ENCODE results near the gene ZNF277.

ZNF277 gene

GRCh38 chr7:112185005-112185834 lies 21.3 kb upstream of the ZNF277 start:
- no peak for DNase-seq

- no peak for DNase-seq
Measured at GRCh38 chr7:112186300-112186699, 20.2 kb upstream of the ZNF277 start.

- no peak for DNase-seq
Measured at GRCh38 chr7:112188257-112188656, 18.2 kb upstream of the ZNF277 start.

DNA sequence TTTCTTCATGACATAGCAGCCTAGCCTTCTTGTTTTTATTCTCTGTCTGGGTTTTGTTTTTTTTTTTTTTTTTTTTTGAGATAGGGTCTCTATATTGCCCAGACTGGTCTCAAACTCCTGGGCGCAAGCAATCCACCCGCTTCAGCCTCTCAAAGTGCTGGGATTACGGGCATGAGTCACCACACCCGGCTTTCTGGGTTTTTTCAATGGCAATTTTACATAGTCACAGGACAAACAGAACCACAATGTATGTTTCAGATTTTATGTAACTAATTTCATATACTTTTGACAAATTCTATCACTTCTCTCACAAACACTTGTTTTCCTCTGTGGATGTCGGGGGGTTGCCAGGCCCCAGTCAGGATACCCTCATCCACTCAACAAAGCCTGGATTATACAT lies 16.8 kb upstream of the ZNF277 start:
- DNase-seq, result no peak

- no peak for DNase-seq
Measured at GRCh38 chr7:112190120-112190519, 16.4 kb upstream of the ZNF277 start.

- DNase-seq, result no peak
Measured at GRCh38 chr7:112192236-112193154, 14.0 kb upstream of the ZNF277 start.

GRCh38 chr7:112193915-112194502 lies 12.5 kb upstream of the ZNF277 start:
- no peak for DNase-seq

GRCh38 chr7:112195717-112196116 lies 10.8 kb upstream of the ZNF277 start:
- DNase-seq, result no peak

DNA sequence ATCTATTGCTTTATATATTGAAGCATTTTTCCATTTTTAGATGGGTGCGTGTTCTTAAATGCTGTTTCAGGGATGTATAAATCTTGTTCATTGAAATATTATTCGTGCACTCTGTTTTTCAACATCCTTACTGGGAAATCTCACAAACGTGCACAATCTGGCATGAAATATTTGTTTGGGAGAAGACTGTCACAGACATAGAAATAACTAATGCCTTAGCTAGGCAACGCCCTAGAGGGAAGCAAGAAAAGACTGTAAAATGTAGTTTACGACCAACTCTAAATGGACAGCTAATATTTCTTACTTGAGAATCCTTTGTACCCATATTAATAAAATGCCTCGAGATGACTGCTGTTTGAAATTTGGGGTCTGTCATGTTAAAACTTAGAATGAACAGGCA lies 9.2 kb upstream of the ZNF277 start:
- no peak for DNase-seq

- DNase-seq, result no peak
Measured at GRCh38 chr7:112199035-112199655, 7.3 kb upstream of the ZNF277 start.

DNA sequence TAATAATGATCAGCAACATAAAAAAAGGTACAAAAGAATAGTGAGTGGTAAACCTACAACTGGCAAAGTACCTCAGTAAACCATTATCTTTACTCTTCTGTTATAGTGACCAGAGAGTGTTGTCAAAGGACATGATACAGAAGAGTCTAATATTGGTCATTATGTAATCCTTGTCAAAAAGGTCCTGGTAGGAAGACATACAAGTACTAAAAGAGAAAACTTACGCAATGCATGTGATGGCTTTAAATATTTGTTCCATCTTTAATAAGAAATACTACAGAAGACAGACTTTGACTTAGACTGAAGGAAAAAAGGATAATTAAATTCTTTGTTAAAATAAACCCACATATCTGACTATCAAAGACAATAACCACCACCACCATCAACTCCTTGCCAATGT lies 6.8 kb upstream of the ZNF277 start:
- DNase-seq, result no peak

DNA sequence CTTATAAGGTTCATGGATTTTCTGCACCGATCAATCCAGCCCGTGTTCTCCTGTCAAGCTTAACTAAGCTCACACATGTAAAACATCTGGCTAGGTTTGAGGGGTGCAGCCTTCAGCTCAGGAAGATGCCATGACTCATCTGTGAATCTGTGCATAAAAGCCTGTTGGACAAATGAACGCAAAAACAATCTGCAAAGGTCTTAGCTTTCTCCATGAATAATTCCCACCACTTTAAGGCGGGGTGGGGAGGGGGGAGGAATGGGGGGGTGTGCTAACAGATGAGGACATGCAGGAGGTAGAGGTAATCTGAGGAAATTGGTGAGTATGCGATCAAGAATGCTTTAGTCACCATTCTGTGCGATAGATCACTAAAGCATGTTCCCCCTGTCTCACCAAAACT lies 5.1 kb upstream of the ZNF277 start:
- DNase-seq, result no peak

- no peak for DNase-seq
Measured at GRCh38 chr7:112201839-112202238, 4.7 kb upstream of the ZNF277 start.

DNA sequence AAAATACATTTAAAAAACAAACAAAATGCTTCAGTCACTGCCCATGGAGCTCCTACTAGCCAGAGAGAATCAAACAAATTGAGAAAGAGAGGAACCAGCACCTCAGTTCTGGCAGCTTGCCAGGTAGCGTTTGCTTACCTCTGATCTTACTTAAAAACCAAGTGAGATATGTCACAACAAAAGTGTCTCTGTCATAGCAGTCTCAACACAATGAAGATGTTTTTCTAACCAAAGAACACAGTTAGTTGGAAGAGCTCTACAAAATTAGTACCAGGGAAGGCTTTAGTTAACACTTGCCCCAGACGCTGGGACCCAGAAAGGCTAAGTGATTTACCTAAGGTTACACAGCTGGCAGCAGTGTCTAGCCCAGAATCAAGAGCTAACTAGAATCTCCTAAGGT lies 3.7 kb upstream of the ZNF277 start:
- DNase-seq, result no peak

DNA sequence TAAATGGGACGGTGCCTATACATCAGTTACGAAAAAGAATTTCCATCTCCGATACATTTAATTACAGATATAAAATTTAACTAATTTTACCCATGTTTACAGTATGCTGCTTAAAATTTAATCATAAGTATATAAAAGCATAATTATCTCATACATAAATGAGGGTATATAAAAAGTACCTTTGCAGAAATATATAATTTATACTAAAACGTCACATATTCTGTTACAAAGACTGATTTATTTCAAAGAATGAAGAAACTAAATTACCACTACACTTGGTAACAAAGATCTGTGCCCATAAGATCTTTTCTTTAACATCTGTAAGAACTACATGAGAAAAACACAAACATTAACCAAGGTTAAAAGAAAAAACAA lies 3.1 kb upstream of the ZNF277 start:
- DNase-seq, result no peak

GRCh38 chr7:112204499-112205342 lies 1.8 kb upstream of the ZNF277 start:
- DNase-seq, result no peak

DNA sequence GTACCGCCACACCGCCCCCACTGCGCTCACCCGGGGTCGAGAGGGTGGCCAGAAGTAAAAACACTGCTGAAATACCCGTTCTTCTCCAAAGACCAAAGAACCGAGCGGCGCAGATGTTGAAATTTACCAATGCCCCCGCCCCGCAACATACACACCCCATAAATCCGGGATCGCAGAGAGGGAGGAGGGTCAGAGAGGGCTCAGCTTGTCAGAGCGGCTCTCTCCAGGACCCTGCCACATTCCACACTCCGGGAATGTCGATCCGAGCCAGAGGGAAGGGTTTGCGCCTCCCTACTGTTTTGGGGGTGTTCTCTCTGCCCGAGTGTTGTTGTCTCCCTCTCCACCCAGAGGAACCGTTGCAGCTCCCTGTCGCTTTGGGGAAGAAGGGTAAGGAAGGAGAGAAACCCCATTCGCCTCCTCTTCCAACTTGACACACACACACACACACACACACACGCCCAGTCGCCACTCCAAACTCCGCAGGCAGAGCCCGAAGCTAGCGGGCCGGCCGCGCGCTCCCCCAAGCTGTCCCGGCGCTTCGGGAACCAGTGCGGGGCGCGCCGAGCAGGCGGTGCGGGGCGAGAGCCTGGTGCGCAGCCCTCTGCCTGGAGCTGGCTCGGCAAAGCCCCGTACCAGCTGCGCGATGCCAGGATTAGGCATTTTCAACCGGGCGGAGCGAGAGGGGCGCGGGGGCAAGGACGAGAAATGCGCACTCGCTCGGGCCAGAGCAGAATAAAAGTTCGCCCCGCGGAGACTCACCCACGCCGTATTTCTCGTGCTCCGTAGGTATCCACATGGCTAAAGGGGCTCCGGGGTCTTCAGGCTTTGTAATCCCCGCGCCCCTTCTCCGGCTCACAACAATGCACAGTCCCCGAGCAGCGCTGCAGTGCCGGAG lies 905 bp upstream of the ZNF277 start:
- no peak for DNase-seq

DNA sequence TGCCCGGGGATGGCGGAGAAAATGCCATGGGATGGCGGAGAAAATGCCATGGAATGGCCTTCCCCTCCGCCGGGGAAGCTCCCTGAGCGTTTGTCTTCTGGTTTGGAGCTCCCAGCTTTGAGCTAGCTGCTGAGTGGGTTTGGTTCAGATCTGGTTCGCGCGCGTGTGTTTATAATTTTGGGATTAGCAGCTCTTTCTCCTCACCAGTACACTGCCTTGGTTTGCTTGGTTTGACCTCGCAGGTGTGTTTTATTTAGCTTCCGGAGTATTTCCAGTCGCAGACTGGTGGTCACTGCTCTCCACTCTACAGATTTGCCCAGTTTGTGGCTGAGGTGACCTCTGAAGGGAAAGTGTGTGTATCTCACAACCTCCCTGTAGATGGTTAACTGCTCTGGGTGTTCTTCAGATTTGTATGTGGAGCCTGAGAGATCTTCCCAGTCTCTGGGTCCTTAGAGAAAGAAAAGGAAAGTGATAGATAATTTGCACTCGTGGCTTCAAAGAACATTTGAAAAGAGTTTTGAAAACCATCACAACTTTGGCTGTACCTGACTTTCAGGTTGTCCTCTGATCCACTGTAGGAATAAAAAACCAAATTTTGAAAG lies 597 bp downstream of the ZNF277 start:
- no peak for DNase-seq

- no peak for DNase-seq
Measured at GRCh38 chr7:112207765-112208164, 1.3 kb downstream of the ZNF277 start.

DNA sequence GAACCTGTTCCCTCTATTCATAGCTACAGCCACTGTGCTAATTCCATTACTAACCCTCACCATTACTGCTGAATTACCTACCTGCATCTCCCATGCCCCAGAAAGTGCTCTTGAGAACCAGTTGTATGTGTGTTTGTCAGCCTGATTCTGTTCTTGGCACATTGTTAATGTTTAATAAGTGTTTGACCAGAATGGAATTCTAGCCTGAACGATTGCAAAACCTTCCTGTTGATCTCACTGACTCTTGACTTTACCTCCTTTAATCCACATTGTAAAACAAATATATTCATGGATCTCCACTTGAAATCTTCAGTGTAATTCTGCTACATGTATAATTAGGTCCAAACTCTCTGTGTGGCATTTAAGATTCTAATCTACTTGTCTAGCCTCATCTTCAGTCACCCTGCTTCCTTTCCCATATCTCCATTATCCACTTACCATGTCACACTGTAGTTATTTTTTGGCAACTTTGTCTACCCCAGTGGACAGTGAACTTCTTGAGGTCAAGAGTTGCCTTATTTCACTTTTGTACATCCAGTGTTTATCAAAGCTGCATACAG lies 4.9 kb downstream of the ZNF277 start:
- DNase-seq, result no peak

Data from NCI-H524 treated with DMSO at 0.1 percent for 48 hours (cell line).